Hindlimb muscle (tissue), 1 donor: ENCODE measurements around the gene IL32. TPM values are rescaled to one million over a fixed set of nuclear protein-coding genes. Genes with fewer than 3 reads are reported as not detected.

Source experiments
- DNase-seq: peaks from one replicate; pipeline ENCODE4 v3.0.0-alpha.2; 2013
- polyA plus RNA-seq: library from polyadenylated mRNA; unstranded; fragments of 120-200 nt; gene quantifications from one replicate; pipeline ENCODE4 v1.2.1, GENCODE V29; 2013; ENCODE audit not compliant: insufficient read length

IL32 gene
- polyA plus RNA-seq, 1 donor: 161 TPM

DNA sequence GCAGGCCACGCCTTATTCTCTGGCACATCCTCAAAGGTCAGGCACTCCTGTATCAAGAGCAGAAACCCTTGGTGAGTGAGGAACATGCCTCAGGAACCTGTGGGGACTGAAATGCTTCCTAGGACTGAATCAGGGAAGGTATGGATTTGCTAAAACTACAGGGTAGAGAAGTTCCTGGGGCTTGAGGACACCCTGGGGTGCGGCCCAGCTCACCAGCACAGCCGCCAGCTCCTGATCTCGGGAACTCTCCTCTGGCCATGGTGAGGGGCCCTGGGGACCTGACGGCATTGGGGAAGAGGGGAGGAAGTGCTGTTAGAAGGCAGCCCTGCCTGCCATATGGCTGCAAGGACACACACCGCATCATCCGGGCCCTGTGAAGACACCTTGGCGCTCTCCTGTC is 26.1 kb downstream of the IL32 start:
- no peak for DNase-seq

- DNase-seq: no peak
These were observed 27.1 kb downstream of the IL32 start for GRCh38 chr16:3092501-3092941.

DNA sequence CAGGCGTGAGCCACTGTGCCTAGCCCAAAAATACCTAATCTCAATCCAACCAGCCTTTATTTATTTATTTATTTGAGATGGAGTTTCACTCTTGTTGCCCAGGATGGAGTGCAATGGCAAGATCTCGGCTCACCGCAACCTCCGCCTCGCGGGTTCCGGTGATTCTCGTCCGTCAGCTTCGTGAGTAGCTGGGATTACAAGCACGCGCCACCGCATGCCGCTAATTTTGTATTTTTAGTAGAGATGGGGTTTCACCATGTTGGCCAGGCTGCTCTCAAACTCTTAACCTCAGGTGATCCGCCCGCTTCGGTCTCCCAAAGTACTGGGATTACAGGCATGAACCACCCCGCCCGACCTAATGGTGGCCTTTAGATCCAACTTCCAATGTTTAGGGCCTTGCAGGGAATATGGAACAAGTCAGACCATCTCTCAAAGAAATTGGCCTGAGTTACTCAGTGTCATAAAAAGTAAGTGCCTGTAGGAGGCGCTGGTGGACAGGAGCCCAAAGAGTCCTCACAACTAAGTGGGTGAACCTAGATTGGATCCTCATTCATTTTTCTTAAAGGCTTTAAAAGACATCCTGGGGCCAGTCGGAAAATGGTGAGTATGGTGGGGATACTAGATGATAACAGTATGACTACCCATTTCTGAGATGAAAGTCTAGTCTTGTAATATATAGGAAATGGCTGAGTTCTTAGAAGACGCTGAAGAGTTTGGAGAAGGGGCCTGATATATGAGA is 29.0 kb downstream of the IL32 start:
- no peak for DNase-seq

DNA sequence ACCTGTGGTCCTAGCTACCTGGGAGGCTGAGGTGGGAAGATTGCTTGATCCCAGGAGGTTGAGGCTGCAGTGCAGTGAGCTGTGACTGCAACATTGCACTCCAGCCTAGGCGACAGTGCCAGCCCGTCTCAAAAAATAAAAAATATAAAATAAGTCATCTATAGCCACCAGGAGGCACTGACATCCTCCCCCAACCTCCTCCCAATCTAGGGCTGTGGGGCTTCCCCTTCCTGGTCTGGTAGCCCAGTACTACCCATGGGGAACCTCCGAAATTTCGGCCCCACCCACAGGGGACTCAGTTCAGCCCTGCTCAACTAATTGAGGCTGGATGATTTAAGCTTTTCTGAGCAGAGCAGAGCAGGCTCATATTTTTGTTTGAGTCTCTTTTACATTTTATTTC is 30.4 kb downstream of the IL32 start:
- no peak for DNase-seq

DNA sequence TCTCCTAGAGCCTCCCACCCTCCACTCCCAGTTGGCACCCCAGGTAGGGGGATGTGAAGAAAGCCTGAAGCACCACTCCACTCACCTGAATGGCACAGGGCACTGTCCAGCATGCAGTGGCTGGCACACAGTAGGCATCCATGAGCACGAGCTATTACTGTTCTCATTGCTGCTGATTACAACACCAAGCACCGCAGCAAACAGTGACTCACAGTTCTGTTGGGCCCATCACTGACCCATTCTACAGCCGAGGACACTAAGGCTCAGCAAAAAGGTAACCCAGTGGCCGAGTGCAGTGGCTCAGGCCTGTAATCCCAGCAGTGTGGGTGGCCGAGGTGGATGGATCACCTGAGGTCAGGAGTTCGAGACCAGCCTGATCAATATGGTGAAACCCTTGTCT is 30.9 kb downstream of the IL32 start:
- no peak for DNase-seq

- DNase-seq: no peak
These were observed 31.8 kb downstream of the IL32 start for GRCh38 chr16:3097266-3097665.

- DNase-seq: no peak
These were observed 33.3 kb downstream of the IL32 start, which contains the start of gene ZSCAN10 for GRCh38 chr16:3098459-3099394. ZSCAN10 (minus strand) TSS chr16:3099294; CDS start chr16:3092937, 6,357 bp downstream.

DNA sequence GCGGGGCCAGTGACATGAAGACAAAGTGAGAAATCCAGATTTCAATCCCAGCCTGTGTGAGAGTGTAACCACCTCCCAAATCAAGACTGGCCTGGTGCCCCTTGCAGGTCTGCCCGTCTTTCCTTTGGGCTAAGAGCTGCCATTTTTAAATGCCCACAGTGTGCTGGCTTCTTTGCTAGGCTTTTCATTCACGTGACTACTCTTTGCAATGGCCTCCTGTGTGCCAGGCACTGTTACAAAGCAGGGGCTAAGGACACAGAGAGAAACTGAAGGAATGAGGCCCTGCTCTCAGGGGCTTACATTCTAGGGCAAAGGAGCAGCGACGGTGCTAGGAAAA is 33.9 kb downstream of the IL32 start:
- DNase-seq: no peak

DNA sequence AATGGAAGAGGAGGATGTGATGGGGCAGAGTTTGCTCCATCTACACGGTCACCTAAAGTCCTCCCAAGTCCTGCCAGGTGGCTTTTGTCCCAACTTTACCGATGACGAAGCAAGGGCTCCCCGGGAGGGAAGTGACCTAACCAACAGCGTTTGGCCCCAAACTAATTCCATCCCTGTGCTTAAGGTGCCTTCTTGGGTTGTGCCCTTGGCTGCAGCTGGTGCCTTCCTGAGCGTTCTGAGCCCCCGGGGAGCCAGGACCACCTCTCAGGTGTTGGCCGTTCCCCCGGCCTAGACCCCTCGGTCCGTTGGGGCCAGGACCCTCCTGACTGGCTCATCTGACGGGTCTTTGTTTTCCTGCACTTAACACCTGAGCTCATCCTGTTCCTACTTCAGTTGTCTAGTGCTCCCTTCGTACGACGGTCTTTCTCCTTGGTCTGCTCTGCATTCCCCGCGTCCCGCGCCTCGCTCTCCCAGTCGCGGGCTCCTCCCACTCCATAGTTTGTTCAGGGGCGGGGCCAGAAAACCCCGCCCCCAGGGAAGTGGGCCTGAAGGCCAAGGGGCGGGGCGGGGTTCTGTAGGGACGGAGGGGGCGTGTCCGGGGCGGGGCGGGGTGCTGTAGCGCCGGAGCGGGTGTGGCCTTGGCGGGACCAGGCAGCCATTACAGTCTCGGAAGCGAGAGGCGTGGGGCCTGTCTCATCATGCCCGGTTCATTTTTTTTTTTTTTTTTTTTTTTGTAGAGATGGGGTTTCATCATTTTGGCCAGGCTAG is 34.5 kb downstream of the IL32 start:
- peak; percentile 76 for DNase-seq

- no peak for DNase-seq
These were observed 35.8 kb downstream of the IL32 start for GRCh38 chr16:3101018-3101840.

DNA sequence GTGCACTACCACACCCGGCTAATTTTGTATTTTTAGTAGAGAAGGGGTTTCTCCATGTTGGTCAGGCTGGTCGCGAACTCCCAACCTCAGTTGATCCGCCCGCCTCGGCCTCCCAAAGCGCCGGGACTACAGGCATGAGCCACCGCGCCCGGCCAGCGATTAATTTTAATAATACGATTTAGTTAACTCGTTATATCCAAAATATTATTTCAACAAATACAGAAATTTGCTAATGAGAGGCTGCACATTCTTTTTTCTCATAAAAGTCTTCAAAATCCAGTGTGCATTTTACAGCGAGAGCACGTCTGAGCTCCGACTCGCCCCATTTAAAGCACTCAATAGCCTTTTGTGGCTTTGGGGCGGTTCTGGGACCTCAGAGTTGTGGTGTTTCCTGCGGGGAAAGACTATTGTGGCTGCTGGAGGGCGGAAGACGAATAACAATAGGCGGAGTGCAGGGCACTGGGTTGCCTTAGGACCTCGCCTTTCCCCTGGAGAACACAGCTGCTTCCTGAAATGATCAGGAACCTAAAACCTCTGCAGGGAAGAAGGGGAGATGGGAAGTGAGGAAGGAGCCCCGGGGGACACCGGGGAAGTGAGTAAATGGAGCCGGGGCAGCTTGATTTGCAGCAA is 36.5 kb downstream of the IL32 start:
- no peak for DNase-seq

- DNase-seq: peak; percentile 86
These were observed 40.9 kb downstream of the IL32 start for GRCh38 chr16:3106205-3106928.

GRCh38 chr16:3112058-3112880 is 46.8 kb downstream of the IL32 start, which contains the start of gene ZNF205:
ZNF205 (plus strand) TSS chr16:3112586; CDS start chr16:3113431, 845 bp downstream.
- DNase-seq: peak; percentile 78

- no peak for DNase-seq
These were observed 47.6 kb downstream of the IL32 start for GRCh38 chr16:3112881-3113574.

GRCh38 chr16:3113765-3114479 is 48.5 kb downstream of the IL32 start:
- no peak for DNase-seq

DNA sequence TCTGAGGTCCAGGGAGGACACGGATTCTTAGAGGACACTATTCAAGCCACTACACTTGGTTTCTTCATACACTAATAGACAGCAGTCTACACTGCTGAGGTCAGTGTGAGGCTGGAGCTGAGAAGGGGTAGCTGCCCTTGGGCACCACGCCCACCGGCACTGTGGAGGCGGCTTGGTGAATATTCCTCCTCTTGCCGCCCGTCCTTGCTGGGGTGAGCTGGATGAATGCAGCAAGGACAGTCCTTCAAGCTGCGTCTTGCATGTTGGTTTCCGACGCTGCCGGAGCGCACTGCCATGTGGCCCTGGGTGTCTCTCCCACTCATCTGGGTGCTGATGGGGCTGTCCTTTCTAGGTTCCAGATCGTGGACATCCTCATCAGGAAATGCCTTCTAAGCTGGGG is 49.6 kb downstream of the IL32 start:
- DNase-seq: no peak

DNA sequence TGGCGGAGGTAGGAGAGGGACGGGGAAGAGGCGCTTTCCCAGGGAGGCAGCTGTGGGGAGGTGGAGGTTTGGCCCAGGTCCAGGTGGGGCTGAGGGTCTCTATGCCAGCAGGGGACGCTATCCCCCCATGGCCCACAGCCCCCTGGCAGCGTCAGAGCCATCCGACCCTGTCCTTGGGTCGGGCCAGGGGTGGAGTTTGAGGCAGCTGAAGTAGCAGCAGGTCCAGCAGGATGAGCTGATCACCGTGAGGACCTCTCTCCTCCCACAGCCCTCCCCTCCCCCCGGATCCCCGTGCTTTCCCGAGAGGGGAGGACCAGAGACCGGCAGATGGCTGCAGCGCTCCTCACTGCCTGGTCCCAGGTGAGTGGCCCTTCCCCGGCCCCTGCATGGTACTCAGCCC is 50.1 kb downstream of the IL32 start:
- DNase-seq: no peak

- no peak for DNase-seq
These were observed 52.9 kb downstream of the IL32 start for GRCh38 chr16:3118204-3118790.
